ENCODE data around the gene SLC17A9.

SLC17A9 gene

DNA sequence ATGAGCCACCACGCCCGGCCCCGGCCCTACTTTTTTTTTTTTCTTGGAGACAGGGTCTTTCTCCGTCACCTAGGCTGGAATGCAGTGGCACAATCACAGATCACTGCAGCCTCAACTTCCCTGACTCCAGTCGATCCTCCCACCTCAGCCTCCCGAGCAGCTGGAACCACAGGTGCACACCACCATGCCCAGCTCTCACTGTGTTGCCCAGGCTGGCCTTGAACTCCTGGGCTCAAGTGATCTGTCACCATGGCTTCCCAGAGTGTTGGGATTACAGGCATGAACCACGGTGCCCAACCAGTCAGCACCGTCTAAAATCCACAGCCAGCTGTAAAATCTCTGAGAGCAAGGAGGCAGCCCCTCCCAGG lies 17.4 kb downstream of the SLC17A9 start:
- DNase-seq: no peak

DNA sequence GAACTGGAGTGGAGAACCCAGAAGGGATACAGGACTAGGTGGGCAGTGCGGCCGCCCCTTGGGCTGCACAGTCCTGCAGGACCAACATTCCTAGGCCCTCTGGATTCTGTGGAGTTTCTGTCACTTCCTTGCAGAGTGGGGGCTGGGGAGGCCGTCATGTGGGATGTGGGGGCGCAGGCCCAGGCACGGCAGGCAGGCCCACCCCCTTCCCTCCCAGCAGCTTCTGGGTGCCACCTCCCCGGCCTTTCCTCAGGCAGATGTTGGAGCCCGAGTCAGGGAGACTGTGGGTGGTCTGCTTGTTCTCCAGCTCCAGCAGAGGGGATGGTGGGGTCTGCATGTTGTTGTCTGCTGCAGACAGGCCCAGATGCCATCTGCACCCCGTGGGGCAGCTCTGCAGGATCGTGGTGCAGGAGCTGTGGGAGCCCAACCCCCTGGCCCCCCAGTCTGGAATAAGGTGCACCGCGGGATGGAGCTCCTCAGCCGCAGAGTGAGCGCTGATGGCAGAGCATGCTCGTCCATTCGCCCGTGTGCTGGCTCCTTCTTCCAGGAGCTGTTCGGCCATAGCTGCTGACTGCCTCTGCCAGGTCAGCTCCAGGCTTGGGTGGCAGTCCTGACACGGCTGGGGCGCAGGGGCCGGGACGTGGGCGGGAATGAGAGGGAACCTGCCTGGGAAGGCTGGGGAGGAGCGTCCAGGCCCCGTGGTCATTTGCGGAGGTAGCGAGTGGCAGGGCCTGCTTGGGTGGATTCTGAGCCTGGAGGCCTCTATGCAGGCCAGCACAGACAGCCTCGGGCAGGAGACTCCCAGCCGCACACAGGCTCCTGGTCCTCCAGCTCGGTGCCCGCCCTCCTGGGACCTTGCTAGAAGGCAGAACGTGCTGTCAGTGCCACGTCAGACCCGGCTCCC lies 18.1 kb downstream of the SLC17A9 start:
- DNase-seq: no peak

- no peak for DNase-seq
Measured at GRCh38 chr20:62971211-62971949, 18.9 kb downstream of the SLC17A9 start.

DNA sequence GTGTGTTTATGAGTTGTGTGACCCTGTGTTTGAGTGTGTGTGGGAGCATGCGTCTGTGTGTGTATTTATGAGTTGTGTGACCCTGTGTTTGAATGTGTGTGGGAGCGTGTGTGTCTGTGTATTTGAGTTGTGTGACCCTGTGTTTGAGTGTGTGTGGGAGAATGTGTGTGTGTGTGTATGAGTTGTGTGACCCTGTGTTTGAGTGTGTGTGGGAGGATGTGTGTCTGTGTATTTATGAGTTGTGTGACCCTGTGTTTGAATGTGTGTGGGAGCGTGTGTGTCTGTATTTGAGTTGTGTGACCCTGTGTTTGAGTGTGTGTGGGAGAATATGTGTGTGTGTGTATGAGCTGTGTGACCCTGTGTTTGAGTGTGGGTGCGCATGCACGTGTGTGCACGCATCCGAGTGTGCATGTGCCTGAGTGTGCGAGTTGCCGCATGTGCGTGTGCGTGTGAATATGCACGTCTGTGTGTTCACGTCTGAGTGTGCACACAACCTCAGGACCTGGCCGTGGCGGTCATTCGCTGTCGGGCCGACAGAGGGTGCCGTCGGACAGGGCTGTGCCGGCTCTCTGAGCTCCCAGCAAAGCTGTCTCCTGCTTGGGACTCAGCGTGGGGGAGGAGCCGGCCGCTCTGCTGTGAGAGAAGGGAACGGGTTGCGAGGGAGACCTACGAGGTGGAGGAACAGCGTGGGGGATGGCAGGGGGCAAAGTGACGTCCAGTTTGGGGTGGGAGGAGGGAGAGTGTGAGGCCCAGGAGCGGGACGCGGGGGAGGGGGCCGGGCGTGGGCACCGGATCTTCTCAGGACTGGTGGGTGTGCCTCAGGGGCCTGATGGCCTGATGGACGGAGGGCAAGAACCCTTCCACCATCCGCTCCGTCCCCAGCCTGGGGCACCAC lies 19.7 kb downstream of the SLC17A9 start:
- peak; percentile 75 for DNase-seq

DNA sequence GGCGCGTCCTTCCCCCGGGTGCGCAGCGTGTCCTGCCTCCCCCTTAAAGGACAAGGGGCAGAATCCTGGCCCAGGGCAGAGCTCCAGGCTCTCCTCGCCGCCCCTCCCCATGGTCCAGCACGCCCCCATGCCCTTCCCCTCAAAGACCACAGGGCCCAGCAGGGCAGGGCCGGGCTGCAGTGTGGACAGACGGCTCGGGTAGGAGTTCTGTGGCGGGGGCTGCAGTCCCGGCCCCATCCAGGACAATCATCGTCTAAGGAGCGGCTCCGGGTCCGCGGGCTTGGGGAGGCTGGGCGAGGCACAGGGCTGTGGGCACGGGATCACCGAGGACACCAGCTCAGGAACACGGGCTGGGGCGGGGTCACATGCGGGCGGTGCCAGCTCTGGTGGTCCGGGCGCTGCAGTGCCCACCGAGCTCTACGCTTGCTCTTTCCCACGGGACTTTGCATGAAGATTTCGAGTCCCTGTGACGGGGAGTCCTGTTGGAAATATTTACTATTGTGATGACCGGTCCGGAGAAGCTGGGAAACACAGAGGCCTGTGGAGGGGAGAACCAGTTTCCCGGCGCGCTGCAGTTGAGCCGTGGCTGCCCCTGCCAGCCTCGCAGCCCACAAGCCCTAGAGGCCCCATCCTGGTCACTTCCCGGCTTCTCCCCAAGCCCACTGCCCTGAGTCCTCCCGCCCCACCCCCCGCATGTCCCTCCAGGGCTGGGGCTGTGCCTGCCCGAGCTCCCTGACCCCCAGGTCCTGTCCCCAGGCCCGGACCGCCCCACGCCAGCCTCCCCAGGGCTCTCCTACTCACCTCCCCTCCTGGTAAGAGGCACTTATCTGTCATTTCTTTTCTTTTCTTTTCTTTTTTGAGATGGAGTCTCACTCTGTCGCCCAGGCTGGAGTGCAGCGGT lies 20.6 kb downstream of the SLC17A9 start:
- DNase-seq: no peak

- DNase-seq: no peak
Measured at GRCh38 chr20:62975251-62975760, 22.8 kb downstream of the SLC17A9 start.

DNA sequence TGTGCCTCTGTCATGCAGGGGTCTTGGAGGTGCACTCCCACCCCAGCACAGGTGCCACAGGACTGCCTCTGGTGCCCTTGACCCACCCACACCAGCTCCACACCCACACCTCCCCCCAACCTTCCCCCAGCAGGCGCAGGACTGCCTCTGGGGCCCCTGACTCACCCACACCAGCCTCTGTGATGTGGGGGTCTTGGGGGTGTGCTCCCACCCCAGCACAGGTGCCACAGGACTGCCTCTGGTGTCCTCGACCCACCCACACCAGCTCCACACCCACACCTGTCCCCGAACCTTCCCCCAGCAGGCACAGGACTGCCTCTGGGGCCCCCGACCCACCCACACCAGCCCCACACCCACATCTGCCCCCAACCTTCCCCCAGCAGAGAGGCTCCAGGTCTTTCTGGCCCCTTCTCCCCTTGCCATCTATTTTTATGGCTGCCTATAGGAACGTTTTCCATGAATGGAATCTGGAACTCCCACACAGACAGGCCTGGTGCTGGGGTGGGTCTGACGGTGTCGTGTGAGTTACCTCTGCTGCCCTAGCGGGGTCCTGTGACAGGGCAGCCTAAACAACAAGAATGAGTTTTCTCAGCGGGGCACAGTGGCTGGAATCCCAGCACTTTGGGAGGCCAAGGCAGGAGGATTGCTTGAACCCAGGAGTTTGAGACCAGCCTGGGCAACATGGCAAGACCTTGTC lies 23.5 kb downstream of the SLC17A9 start:
- DNase-seq: no peak

- no peak for DNase-seq
Measured at GRCh38 chr20:62976886-62977285, 24.4 kb downstream of the SLC17A9 start.

DNA sequence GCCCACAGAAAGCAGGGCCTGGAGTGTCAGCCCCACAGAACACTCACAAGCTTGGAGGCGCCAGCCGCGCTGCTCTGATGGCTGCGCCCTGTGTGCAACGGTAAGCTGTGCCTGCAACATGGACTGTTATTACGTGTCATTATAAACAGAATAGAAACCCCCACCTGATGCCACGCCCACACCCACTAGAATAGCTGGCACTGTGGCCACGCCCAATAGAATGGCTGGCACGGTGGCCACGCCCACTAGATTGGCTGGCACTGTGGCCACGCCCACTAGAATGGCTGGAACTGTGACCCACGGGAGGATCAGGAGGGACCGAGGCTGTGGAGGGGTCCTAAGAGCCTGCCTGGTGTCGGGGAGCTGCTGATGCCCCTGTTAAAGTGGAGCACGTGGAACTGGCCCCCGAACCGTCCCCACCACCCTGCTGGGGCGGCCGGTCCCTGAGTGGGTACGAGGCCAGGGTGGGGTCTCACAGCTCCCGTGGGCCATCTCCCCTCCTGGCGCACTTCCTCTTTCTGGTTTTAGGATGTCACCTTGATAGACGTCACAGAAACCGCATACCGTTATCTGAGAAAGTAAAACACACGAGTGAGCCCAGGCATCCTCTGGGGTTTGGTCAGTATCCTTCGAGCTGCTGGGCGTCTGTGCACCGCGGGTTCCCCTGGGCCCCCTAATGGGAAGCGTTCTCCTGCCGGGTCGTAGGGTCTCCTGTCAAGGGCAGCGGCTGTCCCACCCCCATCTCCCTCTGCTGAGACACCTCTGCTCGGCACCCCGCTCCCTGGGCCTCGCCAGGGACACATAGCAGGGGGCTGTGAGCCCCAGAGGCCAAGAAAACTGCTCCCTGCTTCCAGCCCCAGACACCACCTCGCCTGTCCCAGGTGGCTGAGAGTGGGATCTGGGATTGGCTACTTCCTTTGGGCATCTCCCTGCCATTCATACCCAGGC lies 25.4 kb downstream of the SLC17A9 start:
- DNase-seq: no peak

DNA sequence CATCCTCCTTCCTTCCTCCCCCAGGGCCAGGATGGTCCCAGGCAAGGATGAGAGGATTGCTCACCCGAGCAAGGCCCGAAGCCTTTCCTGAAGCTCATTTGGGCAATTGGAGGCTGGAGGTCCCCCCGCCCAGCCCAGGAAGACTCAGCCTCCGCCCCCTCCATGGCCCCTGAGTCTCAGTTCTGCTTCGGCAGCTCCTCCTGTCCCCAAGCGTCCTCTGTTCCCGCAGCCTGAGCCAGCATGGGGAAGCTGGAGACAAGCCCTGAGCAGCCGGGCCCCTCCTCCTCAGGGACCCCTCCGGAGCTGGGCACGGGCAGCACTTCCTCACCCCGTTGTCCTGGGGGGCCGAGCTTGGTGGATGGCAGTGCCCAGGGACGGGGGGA lies 26.0 kb downstream of the SLC17A9 start:
- DNase-seq: no peak

DNA sequence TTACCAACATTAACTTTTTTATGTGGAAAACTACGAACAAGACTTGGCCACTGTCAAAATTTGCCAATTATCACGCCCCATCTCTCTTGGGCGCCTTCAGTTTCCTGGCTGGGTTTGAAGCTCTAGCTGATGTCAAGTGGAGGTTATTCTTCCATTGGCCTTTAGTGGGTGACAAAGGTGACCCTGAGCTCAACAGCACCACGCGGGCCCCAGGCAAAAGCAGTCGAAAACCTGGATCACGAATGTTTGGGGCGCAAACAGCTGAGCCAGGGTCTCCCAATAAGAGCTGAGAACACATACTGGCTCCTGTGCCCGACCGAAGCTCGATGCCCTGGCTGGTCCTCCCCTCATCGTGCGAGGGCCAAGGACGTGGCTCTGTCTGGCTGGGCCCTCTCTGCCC lies 26.8 kb downstream of the SLC17A9 start:
- DNase-seq: no peak

GRCh38 chr20:62979876-62980373 lies 27.4 kb downstream of the SLC17A9 start:
- DNase-seq: no peak

DNA sequence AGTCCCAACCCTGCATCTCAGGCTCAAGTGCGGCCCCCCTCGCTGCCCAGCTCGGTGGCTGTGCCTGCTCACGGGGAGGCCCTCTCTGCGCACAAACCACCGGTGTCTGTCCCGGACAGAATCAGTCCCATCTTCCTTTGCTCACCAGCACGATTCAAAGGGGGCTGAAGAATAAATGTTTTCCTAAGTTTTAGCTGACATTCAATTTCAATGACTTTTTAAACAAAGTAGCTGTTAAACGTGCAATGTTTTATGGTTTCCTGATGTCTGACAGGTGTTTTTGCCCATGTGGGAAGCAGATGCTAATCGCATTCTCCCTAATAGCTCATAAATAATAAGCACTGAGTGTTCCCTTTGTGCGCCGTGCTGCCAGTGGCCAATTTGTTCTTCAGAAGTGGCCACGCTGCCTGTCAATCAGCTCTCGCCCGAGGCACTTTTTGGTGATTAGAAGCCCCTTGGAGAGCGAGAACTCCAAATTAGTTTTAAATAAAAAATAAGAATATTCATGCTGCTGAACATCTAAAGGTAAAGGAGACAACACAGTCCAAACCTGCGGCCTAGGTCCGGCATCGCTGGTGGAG lies 28.0 kb downstream of the SLC17A9 start:
- peak; percentile 9 for DNase-seq

- DNase-seq: peak; percentile 60
Measured at GRCh38 chr20:62980970-62981369, 28.5 kb downstream of the SLC17A9 start.

DNA sequence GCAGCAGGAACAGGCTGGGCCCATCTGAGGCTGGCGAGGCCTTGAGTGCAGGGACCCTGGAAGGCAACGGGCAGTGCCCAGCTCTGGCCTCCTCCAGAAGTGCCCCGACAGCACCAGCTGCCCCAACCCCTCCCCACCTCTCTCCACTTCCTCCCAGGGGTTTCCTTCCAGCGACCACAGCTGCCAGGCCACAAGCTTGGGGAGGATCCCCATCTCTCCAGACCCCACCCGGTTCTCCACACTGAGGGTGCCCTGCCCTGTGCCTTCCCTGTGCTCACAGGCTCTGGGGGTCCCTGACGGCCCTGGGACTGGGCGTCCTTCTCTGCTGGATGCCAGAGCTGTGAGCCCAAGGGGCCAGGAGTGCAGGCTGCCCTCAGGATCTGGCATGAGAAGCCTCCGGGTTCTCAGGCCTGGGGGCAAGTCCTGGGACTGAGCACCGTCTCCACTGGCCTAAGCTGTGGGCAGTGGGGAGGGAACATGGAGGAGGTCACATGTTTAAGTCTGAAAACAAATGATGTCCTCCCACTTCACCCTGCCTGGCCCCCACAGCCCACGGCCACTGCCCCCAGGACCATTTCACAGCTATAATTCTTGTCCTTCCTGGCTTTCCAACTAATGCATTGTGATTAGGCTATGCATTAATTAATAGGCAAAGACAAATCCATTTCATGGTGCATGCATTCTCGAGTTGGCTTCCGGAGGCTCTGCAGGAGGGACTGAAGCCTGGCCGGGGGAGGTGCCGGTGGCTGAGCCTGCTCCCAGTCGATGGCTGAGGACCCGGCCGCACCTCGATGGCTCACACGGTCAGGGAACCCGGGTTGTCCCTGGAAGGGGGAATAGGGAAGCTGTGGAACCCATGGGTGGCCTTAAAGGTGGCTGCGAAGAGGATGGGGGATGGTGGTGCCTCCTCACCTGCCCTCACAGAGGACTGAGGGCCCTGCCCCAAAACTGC lies 29.9 kb downstream of the SLC17A9 start:
- no peak for DNase-seq

- no peak for DNase-seq
Measured at GRCh38 chr20:62983210-62983609, 30.7 kb downstream of the SLC17A9 start.

DNA sequence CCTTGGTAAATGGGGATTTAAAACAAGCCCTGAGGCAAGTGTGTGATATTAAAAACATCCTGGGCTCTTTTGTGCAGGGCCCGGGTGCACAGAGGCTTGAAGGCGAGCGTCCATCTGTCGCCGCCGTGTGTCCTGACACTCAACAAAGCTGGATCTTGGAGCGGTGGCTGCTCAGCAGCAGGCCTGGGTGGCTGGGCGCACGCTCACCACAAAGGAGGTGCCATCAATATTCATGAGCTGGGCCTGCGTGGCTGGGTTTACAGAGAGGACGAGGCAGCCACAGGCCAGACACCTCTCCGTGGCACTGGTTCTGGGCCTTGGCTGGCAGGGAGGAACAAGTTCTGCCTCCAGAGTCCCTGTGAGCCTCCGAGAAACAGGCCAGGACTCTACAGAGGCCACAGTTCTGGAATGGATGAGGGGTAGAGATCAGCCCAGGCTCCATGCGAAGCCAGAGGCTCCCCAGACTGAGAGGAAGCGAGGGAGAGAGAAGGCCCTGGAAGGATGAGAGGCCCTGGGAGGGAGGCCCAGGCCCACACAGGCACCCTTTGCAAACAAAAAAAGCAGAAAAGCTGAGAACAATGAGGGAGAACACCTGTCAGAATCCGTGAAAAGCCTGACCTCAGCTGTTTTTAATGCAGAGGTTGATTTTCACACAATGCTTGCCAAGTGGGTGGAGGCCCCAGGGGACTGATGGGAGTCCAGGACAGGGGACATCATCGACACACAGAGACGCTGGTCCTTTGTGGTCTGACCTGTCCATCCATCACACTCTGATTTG lies 32.3 kb downstream of the SLC17A9 start:
- DNase-seq: peak; percentile 48

GRCh38 chr20:62985444-62985778 lies 32.9 kb downstream of the SLC17A9 start:
- no peak for DNase-seq

Data from NCI-H2171 treated with DMSO at 0.1 percent for 48 hours (cell line).